K562 (cell line): ENCODE measurements around the gene CFAP97D2. TPM values are rescaled to one million over a fixed set of nuclear protein-coding genes. Genes with fewer than 3 reads are reported as not detected.
A peak's percentile ranks its signal among the peaks of the same experiment; 100 is the strongest.

Experiments
- ATAC-seq: fragments of 200-7000 bp; cut with Tn5 transposase; 3 replicates; pipeline ENCODE4 v1.9.1; 2020; ENCODE audit warnings: moderate library complexity
- BruUV-seq: library from RNA; stranded (reverse); fragments of 400-500 nt; replicated peaks from 2 replicates; lab custom pipeline; 2021; lab: Mats Ljungman, UMichigan
- CTCF ChIA-PET: fragments of 300-600 bp; formaldehyde crosslinking; extraction: SDS; loops from one replicate; lab custom pipeline; 2021; ENCODE audit warnings: low intra/inter-chr PET ratio; lab: Yijun Ruan, JAX
- POLR2A ChIA-PET: fragments of 300-600, 350-650 bp; sonication (Branson Sonifier 250); formaldehyde crosslinking; extraction: SDS; loops from one replicate; lab custom pipeline; 2021; ENCODE audit warnings: antibody characterized with exemption, inconsistent platforms; lab: Yijun Ruan, JAX
- DNase-seq, 4 experiments: peaks; one replicate each; pipeline versions ENCODE4 v3.0.0 to v3.0.0-alpha.2; 2011 to 2018; ENCODE audit warnings: low spot score in 3 of 4, mixed read lengths in 3 of 4; ENCODE audit errors: extremely low read depth in 1 of 4
- FAIRE-seq: peaks from 2 replicates; lab custom pipeline; 2011; peaks lifted over from hg19 to GRCh38; lab: Jason Lieb, UNC
- H2AFZ ChIP-seq: 2 replicates; pipeline ENCODE4 v1.6.0; 2011; ENCODE audit warnings: low read depth, low read length, control low read depth, inconsistent platforms
- H3K27ac ChIP-seq: fragments of 200-600 bp; 3 replicates; pipeline ENCODE4 v1.8.0; 2011; ENCODE audit warnings: low read depth, mild to moderate bottlenecking, control low read depth, inconsistent platforms, low read length, moderate library complexity, mixed read lengths; ENCODE audit errors: extremely low read depth
- H3K27me3 ChIP-seq, 2 experiments: fragments of 300-600 bp in 1 of 2; 2 replicates in 1 of 2; 3 replicates in 1 of 2; pipeline versions ENCODE4 v1.6.0 to v1.8.0; 2011; ENCODE audit warnings: inconsistent platforms in 2 of 2, low read length in 2 of 2, mild to moderate bottlenecking in 1 of 2, mixed read lengths in 1 of 2, moderate library complexity in 1 of 2; ENCODE audit not compliant: control insufficient read depth in 2 of 2, insufficient read depth in 2 of 2
- H3K36me3 ChIP-seq: fragments of 300-600 bp; 3 replicates; pipeline ENCODE4 v1.8.0; 2011; ENCODE audit warnings: mild to moderate bottlenecking, low read length, inconsistent platforms; ENCODE audit not compliant: control insufficient read depth, insufficient read depth
- H3K4me1 ChIP-seq, 2 experiments: fragments of 200-600 bp in 1 of 2; replicated peaks in 1 of 2; 2 replicates in 1 of 2; 3 replicates in 1 of 2; pipeline versions ENCODE4 v1.5.1 to v1.8.0; 2011; ENCODE audit warnings: inconsistent platforms in 2 of 2, low read length in 2 of 2, mild to moderate bottlenecking in 1 of 2, mixed read lengths in 1 of 2, moderate library complexity in 1 of 2; ENCODE audit not compliant: control insufficient read depth in 2 of 2, insufficient read depth in 2 of 2
- H3K4me2 ChIP-seq: 2 replicates; pipeline ENCODE4 v1.6.1; 2011; ENCODE audit warnings: low read length, control low read depth, inconsistent platforms, mixed read lengths; ENCODE audit not compliant: insufficient read depth
- H3K4me3 ChIP-seq: fragments of 200-600 bp; sonication (generic), shearing (Covaris generic); 2 replicates; pipeline ENCODE4 v1.5.1; 2016; ENCODE audit warnings: control low read depth, inconsistent platforms
- H3K79me2 ChIP-seq: fragments of 200-600 bp; 3 replicates; pipeline ENCODE4 v1.8.0; 2011; ENCODE audit warnings: low read length, inconsistent platforms; ENCODE audit not compliant: control insufficient read depth, insufficient read depth
- H3K9ac ChIP-seq, 2 experiments: 2 replicates each; pipeline versions ENCODE4 v1.6.0 to v1.6.1; 2011; ENCODE audit warnings: low read depth in 2 of 2, low read length in 2 of 2, control low read depth in 1 of 2, inconsistent platforms in 1 of 2, mild to moderate bottlenecking in 1 of 2, mixed read lengths in 1 of 2; ENCODE audit not compliant: insufficient read depth in 1 of 2
- H3K9me1 ChIP-seq: one replicate; pipeline ENCODE4 v1.6.0; 2011; ENCODE audit warnings: inconsistent platforms, mild to moderate bottlenecking, low read length, moderate library complexity; ENCODE audit not compliant: control insufficient read depth, insufficient read depth
- H3K9me3 ChIP-seq: replicated peaks from 2 replicates; pipeline ENCODE4 v1.5.1; 2011; ENCODE audit warnings: low read depth, low read length, inconsistent platforms; ENCODE audit not compliant: control insufficient read depth, insufficient read depth
- H4K20me1 ChIP-seq: replicated peaks from 2 replicates; pipeline ENCODE4 v1.6.1; 2011; ENCODE audit warnings: low read length, inconsistent platforms, mixed read lengths; ENCODE audit not compliant: control insufficient read depth, insufficient read depth
- AFF1 ChIP-seq, 2 experiments: fragments of 450-650 bp; IDR thresholded peaks; 2 replicates each; pipeline ENCODE4 v1.6.1; 2018; ENCODE audit warnings: mild to moderate bottlenecking in 2 of 2, low read depth in 1 of 2; ENCODE audit not compliant: partially characterized antibody in 2 of 2
- ATF6 ChIP-seq: sonication (generic); formaldehyde crosslinking; IDR thresholded peaks from 2 replicates; pipeline ENCODE4 v1.4.0; 2020; ENCODE audit warnings: mild to moderate bottlenecking, missing genetic modification reagents
- GABPB2 ChIP-seq: fragments of 250-450 bp; sonication (Bioruptor Pico); conservative IDR thresholded peaks from 2 replicates; pipeline ENCODE4 v1.5.1; 2021; ENCODE audit warnings: mild to moderate bottlenecking
- NFE2 ChIP-seq: IDR thresholded peaks from 2 replicates; pipeline ENCODE4 v1.6.1; 2014; ENCODE audit warnings: antibody characterized with exemption, low read depth
- RAD21 ChIP-seq, 2 experiments: fragments of 250-450 bp in 1 of 2; fragments of 450-650 bp in 1 of 2; sonication (Bioruptor Pico) in 1 of 2; formaldehyde crosslinking in 1 of 2; IDR thresholded peaks in 1 of 2; conservative IDR thresholded peaks in 1 of 2; 2 replicates each; pipeline versions ENCODE4 v1.4.0 to v1.8.0; 2020 to 2022; ENCODE audit warnings: mild to moderate bottlenecking in 2 of 2, moderate library complexity in 1 of 2
- SUPT5H ChIP-seq: fragments of 450-650 bp; IDR thresholded peaks from 2 replicates; pipeline ENCODE4 v1.6.1; 2016
- ZBTB33 ChIP-seq: sonication (generic); formaldehyde crosslinking; IDR thresholded peaks from 2 replicates; pipeline ENCODE4 v1.8.1; 2023; ENCODE audit warnings: mild to moderate bottlenecking, missing genetic modification reagents
- ZNF263 ChIP-seq: sonication (generic); formaldehyde crosslinking; IDR thresholded peaks from 2 replicates; pipeline ENCODE4 v1.8.0; 2022; ENCODE audit warnings: mild to moderate bottlenecking, missing genetic modification reagents, borderline replicate concordance
- ZNF668 ChIP-seq: fragments of 250-450 bp; sonication (Bioruptor Pico); IDR thresholded peaks from 2 replicates; pipeline ENCODE4 v1.8.0; 2022; ENCODE audit warnings: mild to moderate bottlenecking, inconsistent platforms
- WGBS: fragments of 100-300 bp; shearing (Covaris generic); methylation state at CpG from one replicate; pipeline ENCODE4 v1.1.6; 2016; ENCODE audit warnings: low coverage, mixed read lengths; ENCODE audit not compliant: insufficient coverage; ENCODE audit errors: missing lambda C conversion rate; 5-methylcytosine and 5-hydroxymethylcytosine counted together
- in situ Hi-C: fragments of 300-500 bp; cut with MboI; formaldehyde crosslinking; loops from 4 replicates; pipeline ENCODE4 v1.15.0; 2018; ENCODE audit warnings: inconsistent platforms, mixed read lengths
- intact Hi-C: fragments of 100-400 bp; cut with micrococcal nuclease; formaldehyde crosslinking; loops from 2 replicates; pipeline ENCODE4 v1.14.2; 2022
- polyA plus RNA-seq, 8 experiments: library from polyadenylated mRNA; depleted of rRNA in 4 of 8; stranded (reverse) in 5 of 8; unstranded in 3 of 8; fragments of >200 nt; fragmentation: Nextera tagmentation in 2 of 8; fragmentation: Illumina TruSeq in 1 of 8; extraction: Ambion mirVana in 2 of 8; extraction: Trizol in 1 of 8; gene quantifications; 2 replicates each; pipeline versions ENCODE4 v1.2.1 to v1.2.3, GENCODE V29; 2011 to 2014; ENCODE audit warnings: inconsistent platforms in 1 of 8, missing spikeins in 1 of 8
- total RNA-seq, 7 experiments: library from RNA; depleted of rRNA in 6 of 7; stranded (reverse); fragments of >200 nt in 6 of 7; fragmentation: Illumina TruSeq in 2 of 7; extraction: Trizol in 2 of 7; gene quantifications; 2 replicates each; pipeline versions ENCODE4 v1.2.1 to v1.2.3, GENCODE V29; 2011 to 2021; ENCODE audit warnings: low replicate concordance in 1 of 7

Gene CFAP97D2
- total and polyA plus RNA-seq, 9 of the 15 experiments (the other 6 are each of a cell fraction or from before 2014, with no cell fraction given): not detected

GRCh38 chr13:114143806-114144605 is 35.1 kb upstream of the CFAP97D2 start:
- H3K9me3 ChIP-seq: no peaks in the 10 kb centered on the region
- H3K27ac ChIP-seq: no peak overlapping the region
- no peak for FAIRE-seq
- intact Hi-C loops: no loop called here
- H3K36me3 ChIP-seq: no peaks in the 10 kb centered on the region
- no peak overlapping the region for H3K4me3 ChIP-seq
- no peaks in the 10 kb centered on the region for H3K79me2 ChIP-seq
- H2AFZ ChIP-seq: peak overlapping the region; percentile 12; the same call in 1 of the 2 replicates
- H3K9ac ChIP-seq: peak overlapping the region in 1 of 2 experiments; percentile 65; a peak in 2 of 4 replicates
- H3K27me3 ChIP-seq: no peaks in the 10 kb centered on the region
- peaks cover 15 to 44% of the 10 kb centered on the region in 2 experiments; a peak in 3 of 5 replicates for H3K4me1 ChIP-seq
- DNase-seq: peak; percentile 47 to 58 (median 53)
- POLR2A ChIA-PET: interaction anchor here (0.6 to 0.9 kb wide), 2 partner anchors 70 to 185 kb away, joined by 3 read pairs; no protein-coding TSS in a partner anchor
- CTCF ChIA-PET: interaction anchor here (0.6 kb wide), 1 partner anchor 180 kb away, joined by 3 read pairs; no protein-coding TSS in a partner anchor
- WGBS: 51% methylated on average over 20 of the region's 24 CpGs
- in situ Hi-C loops: no loop called here
- BruUV-seq: no TSS peak
- H4K20me1 ChIP-seq: no peaks in the 10 kb centered on the region
- H3K4me2 ChIP-seq: no peak overlapping the region
- peak; percentile 93 for ATAC-seq
- no peaks in the 10 kb centered on the region for H3K9me1 ChIP-seq
- TF ChIP-seq RAD21 (CRISPR knock-in tag; conservative IDR thresholded peaks at IDR 0.05 in 1 of 2, IDR thresholded peaks at IDR 0.05 in 1 of 2): peak in 1 of 2 experiments; percentile 12; a peak in 1 of 4 replicates
- TF ChIP-seq NFE2: 0 out of 2 replicates have a peak, but pooled peaks have one; percentile 34
- no peak for TF ChIP-seq ATF6 (CRISPR knock-in tag)
- no peak for TF ChIP-seq GABPB2 (CRISPR knock-in tag)
- no peak for TF ChIP-seq ZNF668 (CRISPR knock-in tag)
- TF ChIP-seq SUPT5H: no peak
- peak; percentile 100 for TF ChIP-seq ZBTB33 (CRISPR knock-in tag)
- TF ChIP-seq ZNF263 (CRISPR knock-in tag): no peak
- no peak for TF ChIP-seq AFF1 (IDR thresholded peaks at IDR 0.05; ENCODE audit: low read depth in 1 of 2, partially characterized antibody in 2 of 2)
